ENCODE data around the gene STIM1.
"Not testable (repeated sequence)": the region's sequence is repeated elsewhere in the genome, so short reads cannot be mapped to it uniquely, and the experiment has no call there.

STIM1 gene

GRCh38 chr11:3855808-3856491, 486 bp downstream of the STIM1 start:
- DNase-seq (ENCODE audit: low read depth): peak; percentile 24

GRCh38 chr11:3856856-3857553, 1.5 kb downstream of the STIM1 start:
- DNase-seq (ENCODE audit: low read depth): no peak

GRCh38 chr11:3857628-3858027, 2.2 kb downstream of the STIM1 start:
- no peak for DNase-seq (ENCODE audit: low read depth)

GRCh38 chr11:3859373-3859881, 4.0 kb downstream of the STIM1 start:
- no peak for DNase-seq (ENCODE audit: low read depth)

GRCh38 chr11:3860375-3860774, 4.9 kb downstream of the STIM1 start:
- no peak for DNase-seq (ENCODE audit: low read depth)

GRCh38 chr11:3860898-3861393, 5.5 kb downstream of the STIM1 start:
- not testable (repeated sequence) for DNase-seq (ENCODE audit: low read depth)

- no peak for DNase-seq (ENCODE audit: low read depth)
These were observed 6.2 kb downstream of the STIM1 start for GRCh38 chr11:3861683-3862082.

GRCh38 chr11:3865388-3866193, 10.1 kb downstream of the STIM1 start:
- DNase-seq (ENCODE audit: low read depth): no peak

- no peak for DNase-seq (ENCODE audit: low read depth)
These were observed 10.7 kb downstream of the STIM1 start for GRCh38 chr11:3866206-3866605.

- no peak for DNase-seq (ENCODE audit: low read depth)
These were observed 11.4 kb downstream of the STIM1 start for GRCh38 chr11:3866836-3867208.

- DNase-seq (ENCODE audit: low read depth): no peak
These were observed 12.0 kb downstream of the STIM1 start for GRCh38 chr11:3867209-3868091.

GRCh38 chr11:3873712-3874349, 18.4 kb downstream of the STIM1 start:
- no peak for DNase-seq (ENCODE audit: low read depth)

GRCh38 chr11:3876613-3877012, 21.1 kb downstream of the STIM1 start:
- DNase-seq (ENCODE audit: low read depth): no peak

GRCh38 chr11:3877364-3878257, 22.1 kb downstream of the STIM1 start:
- no peak for DNase-seq (ENCODE audit: low read depth)

GRCh38 chr11:3878258-3878584, 22.8 kb downstream of the STIM1 start:
- no peak for DNase-seq (ENCODE audit: low read depth)

- no peak for DNase-seq (ENCODE audit: low read depth)
These were observed 23.9 kb downstream of the STIM1 start for GRCh38 chr11:3879216-3879966.

GRCh38 chr11:3879967-3880542, 24.6 kb downstream of the STIM1 start:
- no peak for DNase-seq (ENCODE audit: low read depth)

- no peak for DNase-seq (ENCODE audit: low read depth)
These were observed 25.3 kb downstream of the STIM1 start for GRCh38 chr11:3880724-3881123.

- no peak for DNase-seq (ENCODE audit: low read depth)
These were observed 27.2 kb downstream of the STIM1 start for GRCh38 chr11:3882655-3883054.

Data from stimulated activated CD8-positive, alpha-beta memory T cell treated with anti-CD3 and anti-CD28 coated beads, Interleukin-12 subunit alpha, Interleukin-12 subunit beta, amount 100 ng/mL, for 4 hours (primary cell).